SW480 (cell line): ENCODE data around the gene TRMT112.

ENCODE experiments used
- DNase-seq: peaks from one replicate; pipeline ENCODE4 v3.0.0-alpha.2; 2016; ENCODE audit warnings: low spot score

TRMT112 gene

GRCh38 chr11:64317325-64317960 is at the start of gene TRMT112:
TSS of gene TRMT112 (minus strand) at chr11:64317559. CDS start at chr11:64317526, 33 bp downstream.
- DNase-seq: peak; percentile 100

GRCh38 chr11:64366751-64367150 is 49.4 kb upstream of the TRMT112 start:
- no peak for DNase-seq

GRCh38 chr11:64364911-64365310 is 47.6 kb upstream of the TRMT112 start:
- DNase-seq: no peak

- DNase-seq: no peak
These were observed 47.1 kb upstream of the TRMT112 start for GRCh38 chr11:64364435-64364834.

GRCh38 chr11:64362339-64362738 is 45.0 kb upstream of the TRMT112 start:
- DNase-seq: no peak

- no peak for DNase-seq
These were observed 44.3 kb upstream of the TRMT112 start for GRCh38 chr11:64361659-64362058.

GRCh38 chr11:64360448-64360921 is 43.1 kb upstream of the TRMT112 start:
- DNase-seq: no peak

- no peak for DNase-seq
These were observed 42.5 kb upstream of the TRMT112 start for GRCh38 chr11:64359712-64360445.

GRCh38 chr11:64358907-64359711 is 41.8 kb upstream of the TRMT112 start, which contains the start of gene RPS6KA4:
TSS of gene RPS6KA4 (plus strand) at chr11:64359162. CDS start at chr11:64359236, 74 bp downstream.
- DNase-seq: peak; percentile 54

- no peak for DNase-seq
These were observed 41.2 kb upstream of the TRMT112 start for GRCh38 chr11:64358536-64358906.

GRCh38 chr11:64357904-64358535 is 40.7 kb upstream of the TRMT112 start:
- peak; percentile 84 for DNase-seq

- DNase-seq: no peak
These were observed 40.1 kb upstream of the TRMT112 start for GRCh38 chr11:64357446-64357845.

GRCh38 chr11:64356498-64357411 is 39.4 kb upstream of the TRMT112 start:
- DNase-seq: peak; percentile 31

GRCh38 chr11:64355078-64355940 is 38.0 kb upstream of the TRMT112 start:
- peak; percentile 83 for DNase-seq

- DNase-seq: no peak
These were observed 36.6 kb upstream of the TRMT112 start for GRCh38 chr11:64353715-64354506.

GRCh38 chr11:64352995-64353714 is 35.8 kb upstream of the TRMT112 start:
- DNase-seq: no peak

GRCh38 chr11:64352099-64352994 is 35.0 kb upstream of the TRMT112 start:
- DNase-seq: no peak
